Activated CD4-positive, alpha-beta T cell treated with anti-CD3 and anti-CD28 coated beads for 36 hours (primary cell): Measurements from ENCODE around the gene SMIM27. TPM values are rescaled to one million over a fixed set of nuclear protein-coding genes. Genes with fewer than 3 reads are reported as not detected.

ENCODE experiments used
- ATAC-seq: fragments of 200-7000 bp; cut with Tn5 transposase; one replicate; pipeline ENCODE4 v1.10.0; 2021; ENCODE audit warnings: mild to moderate bottlenecking, moderate library complexity
- CTCF ChIA-PET: fragments of 350-600 bp; sonication (Branson Sonifier 250); formaldehyde crosslinking; loops from one replicate; lab custom pipeline; 2021; ENCODE audit warnings: antibody characterized with exemption; lab: Charles Lee
- POLR2A ChIA-PET: fragments of 350-600 bp; sonication (Branson Sonifier 250); formaldehyde crosslinking; loops from one replicate; lab custom pipeline; 2021; ENCODE audit warnings: antibody characterized with exemption, inconsistent platforms; lab: Charles Lee
- DNase-seq: peaks from one replicate; pipeline ENCODE4 v3.0.0-alpha.2; 2020
- H3K27ac Mint-ChIP-seq: one replicate; pipeline ENCODE4 v1.8.0; 2021; ENCODE audit warnings: mixed read lengths
- H3K27me3 Mint-ChIP-seq: one replicate; pipeline ENCODE4 v1.8.0; 2021; ENCODE audit warnings: mixed read lengths
- H3K36me3 Mint-ChIP-seq: one replicate; pipeline ENCODE4 v1.8.0; 2021; ENCODE audit warnings: low read depth, mixed read lengths
- H3K4me1 Mint-ChIP-seq: one replicate; pipeline ENCODE4 v1.8.0; 2021; ENCODE audit warnings: mixed read lengths
- H3K4me3 Mint-ChIP-seq: one replicate; pipeline ENCODE4 v1.8.0; 2021; ENCODE audit warnings: mild to moderate bottlenecking, moderate library complexity, mixed read lengths
- H3K9me3 Mint-ChIP-seq: one replicate; pipeline ENCODE4 v1.8.0; 2021; ENCODE audit warnings: low read depth, mixed read lengths
- intact Hi-C, 2 experiments: fragments of 100-400 bp; cut with DNase I in 1 of 2; cut with micrococcal nuclease in 1 of 2; formaldehyde crosslinking; loops; one replicate each; pipeline versions ENCODE4 v1.14.2 to v1.15.1; 2022 to 2024; cut with DNase I, micrococcal nuclease
- total RNA-seq, 2 experiments: library from RNA; stranded (reverse); gene quantifications; one replicate each; pipeline ENCODE4 v1.2.3, GENCODE V29; 2021

Gene SMIM27
- total RNA-seq, 2 experiments from 2014 or later, result 16.1 to 19.5 TPM

DNA sequence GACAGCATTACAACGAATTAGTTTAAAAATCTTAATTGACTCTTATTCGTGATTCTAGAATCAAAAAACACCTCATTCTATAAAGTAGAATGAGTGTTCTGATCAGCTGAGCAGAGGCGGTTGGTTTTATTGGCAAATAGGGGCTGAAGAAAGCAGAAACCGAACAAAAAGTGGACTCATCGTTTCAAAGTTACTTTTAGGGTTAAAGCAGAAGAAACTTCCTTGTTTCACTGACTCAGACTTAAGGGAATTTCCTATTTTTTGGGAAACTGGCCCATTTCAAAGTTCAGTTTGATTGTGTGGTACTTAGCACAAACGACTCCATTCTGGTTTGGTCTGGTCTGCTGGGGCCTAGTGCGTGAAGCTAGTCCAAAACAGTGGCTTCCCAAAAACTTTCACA is 21.7 kb downstream of the SMIM27 start:
- Mint-ChIP-seq H3K27me3 (no peaks in the 10 kb centered on the region), H3K4me3 (peak overlapping the region; percentile 98), H3K9me3 (no peaks in the 10 kb centered on the region), H3K27ac (peak overlapping the region; percentile 98), H3K36me3 (peaks cover 5% of the 10 kb centered on the region), H3K4me1 (peaks cover 25% of the 10 kb centered on the region)
- no peak for ATAC-seq
- intact Hi-C loops, result loop anchor here (1.0 kb wide), 4 partner anchors 22 to 427 kb away; partner anchors contain the start of genes APTX (in 2 of the 2), ACO1 (in 1 of the 2), RIGI (in 1 of the 2) and SMIM27 (in 1 of the 2)
- ChIA-PET POLR2A (no interaction called here), CTCF (interaction anchor here (0.5 to 15.7 kb wide), 14 partner anchors 8 to 653 kb away, joined by 3 to 530 read pairs (median 4); partner anchors contain the start of genes ACO1 and TOPORS)
- DNase-seq, result no peak

DNA sequence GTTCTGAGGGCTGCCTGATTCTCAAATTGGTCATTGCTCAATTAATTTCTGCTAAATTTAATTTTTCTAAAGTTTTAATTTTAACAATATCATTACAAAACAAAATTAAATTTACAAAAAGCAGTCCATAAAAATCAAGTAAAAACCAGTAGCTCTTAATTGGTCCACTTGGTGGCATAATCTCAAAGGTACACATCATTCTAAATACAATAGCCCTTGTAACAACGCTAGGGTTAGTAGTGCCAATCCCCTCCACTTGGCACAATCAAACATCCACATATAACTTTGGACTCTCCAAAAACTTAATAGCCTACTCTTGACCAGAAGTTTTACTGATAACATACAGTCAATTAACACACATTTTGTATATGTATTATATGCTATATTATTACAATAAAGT is 22.7 kb downstream of the SMIM27 start:
- ATAC-seq, result no peak
- no peak overlapping the region for H3K27ac Mint-ChIP-seq

DNA sequence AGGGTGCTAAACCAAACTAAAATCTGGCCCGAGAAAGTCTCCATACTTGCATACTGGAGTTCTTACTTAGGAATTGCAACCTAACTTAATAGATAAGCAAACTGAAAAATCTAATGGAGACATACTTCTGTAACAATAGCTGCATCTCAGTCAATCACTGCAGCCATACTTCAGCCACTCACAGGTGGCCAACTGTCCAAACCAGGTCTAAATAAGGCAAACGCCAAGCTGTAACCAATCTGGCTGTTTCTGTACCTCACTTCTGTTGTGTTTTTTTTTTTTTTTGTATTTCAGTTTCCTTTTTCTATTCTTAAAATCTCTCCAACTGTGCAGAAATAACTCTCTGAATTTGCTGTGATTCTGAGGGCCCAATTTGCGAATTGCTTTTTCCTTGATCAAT is 25.2 kb downstream of the SMIM27 start:
- peaks cover 6% of the 10 kb centered on the region for H3K27me3 Mint-ChIP-seq
- intact Hi-C loops, result loop anchor here in 1 of 2 experiments (5.0 kb wide), 2 partner anchors 140 to 650 kb away; no protein-coding TSS in a partner anchor
- no peaks in the 10 kb centered on the region for H3K36me3 Mint-ChIP-seq
- ChIA-PET CTCF (interaction anchor here (1.2 to 15.7 kb wide), 5 partner anchors 12 to 390 kb away, joined by 3 to 530 read pairs (median 4); partner anchors contain the start of gene ACO1), POLR2A (no interaction called here)
- DNase-seq, result no peak
- no peak for ATAC-seq
- H3K4me1 Mint-ChIP-seq, result peaks cover 7% of the 10 kb centered on the region
- H3K27ac Mint-ChIP-seq, result no peak overlapping the region
- H3K9me3 Mint-ChIP-seq, result no peaks in the 10 kb centered on the region
- H3K4me3 Mint-ChIP-seq, result no peak overlapping the region

More for the DNA sequence above, 22.7 kb downstream of the SMIM27 start:
- Mint-ChIP-seq H3K4me3 (no peak overlapping the region), H3K9me3 (no peaks in the 10 kb centered on the region), H3K4me1 (peaks cover 25% of the 10 kb centered on the region), H3K36me3 (peaks cover 5% of the 10 kb centered on the region), H3K27me3 (peaks cover 3% of the 10 kb centered on the region)
- ChIA-PET POLR2A (no interaction called here), CTCF (interaction anchor here (1.0 to 15.7 kb wide), 6 partner anchors 9 to 652 kb away, joined by 3 to 530 read pairs (median 4); no protein-coding TSS in a partner anchor)
- no peak for DNase-seq
- intact Hi-C loops, result loop anchor here in 1 of 2 experiments (5.0 kb wide), 2 partner anchors 138 to 652 kb away; no protein-coding TSS in a partner anchor

DNA sequence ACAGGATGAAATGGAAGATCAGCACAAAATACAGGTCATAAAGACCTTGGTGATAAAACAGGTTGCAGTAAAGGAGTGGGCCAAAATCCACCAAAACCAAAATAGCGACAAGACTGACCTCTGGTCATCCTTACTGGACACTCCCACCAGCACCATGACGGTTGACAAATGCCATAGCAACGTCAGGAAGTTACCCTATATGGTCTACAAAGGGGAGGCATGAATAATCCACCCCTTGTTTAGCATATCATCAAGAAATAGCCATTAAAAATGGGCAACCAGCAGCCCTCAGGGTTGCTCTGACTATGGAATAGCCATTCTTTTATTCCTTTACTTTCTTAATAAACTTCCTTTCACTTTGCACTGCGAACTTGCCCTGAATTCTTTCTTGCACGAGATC is 26.8 kb downstream of the SMIM27 start:
- CTCF ChIA-PET, result interaction anchor here (0.6 to 15.7 kb wide), 27 partner anchors 10 to 1314 kb away, joined by 3 to 530 read pairs (median 4); partner anchors contain the start of gene ACO1
- no peaks in the 10 kb centered on the region for H3K4me1 Mint-ChIP-seq
- no peaks in the 10 kb centered on the region for H3K36me3 Mint-ChIP-seq
- DNase-seq (no peak), ATAC-seq (no peak)
- peaks cover 6% of the 10 kb centered on the region for H3K27me3 Mint-ChIP-seq
- POLR2A ChIA-PET, result interaction anchor here (1.4 kb wide), 1 partner anchor 200 kb away, joined by 8 read pairs; no protein-coding TSS in a partner anchor
- no peaks in the 10 kb centered on the region for H3K9me3 Mint-ChIP-seq
- intact Hi-C loops, result loop anchor here (1.0 to 5.0 kb wide), 3 partner anchors 142 to 648 kb away; no protein-coding TSS in a partner anchor
- no peak overlapping the region for H3K27ac Mint-ChIP-seq
- no peak overlapping the region for H3K4me3 Mint-ChIP-seq

DNA sequence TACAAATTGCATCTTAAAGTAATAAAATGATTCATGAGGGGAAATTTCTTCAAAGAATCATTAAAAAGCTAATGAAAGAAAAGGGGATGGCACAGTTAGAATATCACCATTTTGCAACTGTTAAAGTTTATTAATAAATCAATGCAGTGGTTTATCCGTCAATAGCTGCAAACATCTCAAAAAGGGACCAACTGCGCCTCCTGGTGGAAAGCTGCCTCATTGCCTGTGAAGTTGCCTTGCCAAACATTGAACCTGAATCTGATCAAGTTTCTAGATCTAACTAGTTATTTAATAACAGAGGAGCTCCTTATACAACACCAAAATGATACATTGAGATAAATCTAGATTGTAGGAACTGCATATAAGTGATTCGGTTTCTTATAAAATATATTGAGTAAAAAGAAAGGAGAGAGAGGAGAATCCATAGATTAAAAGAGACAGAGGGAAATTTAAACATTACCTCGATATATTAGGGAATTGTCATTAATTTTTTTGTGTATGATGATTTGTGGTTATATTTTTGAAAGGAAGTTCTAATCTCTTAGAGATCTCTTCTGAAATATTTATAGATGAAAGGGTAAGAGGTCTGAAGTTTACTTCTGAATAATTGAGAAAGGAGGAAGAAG is 27.7 kb downstream of the SMIM27 start:
- CTCF ChIA-PET, result interaction anchor here (0.6 to 15.7 kb wide), 49 partner anchors 8 to 443 kb away, joined by 3 to 530 read pairs (median 4); partner anchors contain the start of genes ACO1 and RIGI
- no peaks in the 10 kb centered on the region for H3K9me3 Mint-ChIP-seq
- H3K36me3 Mint-ChIP-seq, result no peaks in the 10 kb centered on the region
- no peak for ATAC-seq
- no peaks in the 10 kb centered on the region for H3K4me1 Mint-ChIP-seq
- POLR2A ChIA-PET, result interaction anchor here (1.4 kb wide), 1 partner anchor 201 kb away, joined by 8 read pairs; no protein-coding TSS in a partner anchor
- no peak overlapping the region for H3K4me3 Mint-ChIP-seq
- H3K27ac Mint-ChIP-seq, result no peak overlapping the region
- intact Hi-C loops, result loop anchor here (1.0 to 5.0 kb wide), 4 partner anchors 143 to 647 kb away; no protein-coding TSS in a partner anchor
- peak; percentile 87 for DNase-seq
- peaks cover 8% of the 10 kb centered on the region for H3K27me3 Mint-ChIP-seq

DNA sequence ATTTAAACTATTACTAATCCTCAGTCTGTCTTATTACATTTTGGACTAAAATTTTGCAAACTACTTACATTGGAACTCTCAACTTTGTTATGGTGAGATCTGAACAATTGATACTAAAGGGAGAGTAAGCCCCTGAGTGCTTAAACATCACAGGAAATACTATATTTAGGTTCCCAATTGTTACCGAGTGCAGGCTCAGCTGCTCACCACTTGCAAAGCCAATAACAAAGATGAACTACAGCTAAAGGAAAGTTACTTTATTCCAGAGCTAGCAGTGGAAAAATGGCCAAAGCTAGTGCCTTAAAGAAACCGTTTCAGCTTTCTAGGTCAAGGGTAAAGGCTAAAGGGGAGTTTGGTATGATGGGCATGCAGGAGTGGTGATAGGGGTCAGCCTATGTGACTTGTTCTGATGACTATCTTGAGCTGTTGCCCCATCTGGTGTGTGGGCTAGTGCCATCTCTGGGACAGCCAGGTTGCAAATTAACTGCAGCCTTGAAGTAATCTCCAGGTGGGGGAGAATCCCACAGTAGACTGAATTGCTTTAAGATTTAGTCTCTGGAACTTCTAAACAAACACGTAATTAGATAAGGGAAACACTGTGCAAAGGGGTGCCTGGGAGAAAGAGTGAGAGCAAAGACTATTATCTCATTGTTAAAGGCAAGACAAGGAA is 28.6 kb downstream of the SMIM27 start:
- H3K4me3 Mint-ChIP-seq, result no peak overlapping the region
- H3K4me1 Mint-ChIP-seq, result no peaks in the 10 kb centered on the region
- H3K27ac Mint-ChIP-seq, result no peak overlapping the region
- H3K36me3 Mint-ChIP-seq, result no peaks in the 10 kb centered on the region
- DNase-seq (no peak), ATAC-seq (no peak)
- intact Hi-C loops, result loop anchor here (1.0 to 2.0 kb wide), 2 partner anchors 388 kb away; no protein-coding TSS in a partner anchor
- H3K27me3 Mint-ChIP-seq, result peaks cover 14% of the 10 kb centered on the region
- no peaks in the 10 kb centered on the region for H3K9me3 Mint-ChIP-seq
- ChIA-PET CTCF (interaction anchor here (0.7 to 15.7 kb wide), 26 partner anchors 7 to 1712 kb away, joined by 3 to 530 read pairs (median 5); partner anchors contain the start of genes ACO1 and NDUFB6), POLR2A (interaction anchor here (0.6 kb wide), 1 partner anchor 664 kb away, joined by 3 read pairs; no protein-coding TSS in a partner anchor)

DNA sequence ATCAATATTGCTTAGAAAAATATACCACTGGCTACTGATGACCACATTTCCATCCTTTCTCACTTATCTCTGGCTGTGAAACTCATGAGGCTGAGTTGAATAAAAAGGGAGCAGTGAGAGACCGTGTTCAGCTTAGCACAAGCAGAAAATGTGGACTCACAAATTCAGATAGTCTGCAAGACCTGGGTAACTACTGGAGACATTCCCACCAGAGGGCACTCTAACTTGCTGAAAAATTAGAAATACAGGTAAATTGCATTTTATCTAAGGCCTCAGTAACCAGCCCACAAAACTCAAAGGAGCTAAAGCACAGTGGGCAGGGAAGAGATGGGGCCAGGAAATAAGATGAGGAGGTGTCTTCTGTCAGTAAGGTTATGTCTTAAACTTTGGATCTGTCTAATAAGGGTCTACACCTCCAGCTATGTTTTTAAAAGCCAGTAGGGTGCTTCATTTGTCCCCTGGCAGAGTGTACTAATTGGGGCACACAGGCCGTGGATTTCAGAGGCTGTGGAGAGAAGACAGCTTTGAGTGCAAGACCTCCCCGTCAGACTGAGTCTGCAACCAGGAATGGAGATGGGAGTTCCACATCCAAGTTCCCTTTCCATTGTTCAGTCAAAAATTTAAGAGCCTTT is 29.5 kb downstream of the SMIM27 start:
- Mint-ChIP-seq H3K4me1 (no peaks in the 10 kb centered on the region), H3K9me3 (no peaks in the 10 kb centered on the region), H3K27ac (no peak overlapping the region), H3K27me3 (peaks cover 16% of the 10 kb centered on the region), H3K36me3 (no peaks in the 10 kb centered on the region), H3K4me3 (no peak overlapping the region)
- POLR2A ChIA-PET, result no interaction called here
- ATAC-seq (peak; percentile 64), DNase-seq (peak; percentile 39)
- intact Hi-C loops, result loop anchor here (1.0 to 2.0 kb wide), 2 partner anchors 387 kb away; no protein-coding TSS in a partner anchor
- CTCF ChIA-PET, result interaction anchor here (0.5 to 15.7 kb wide), 23 partner anchors 7 to 1713 kb away, joined by 3 to 530 read pairs (median 4); partner anchors contain the start of genes ACO1 and NDUFB6

DNA sequence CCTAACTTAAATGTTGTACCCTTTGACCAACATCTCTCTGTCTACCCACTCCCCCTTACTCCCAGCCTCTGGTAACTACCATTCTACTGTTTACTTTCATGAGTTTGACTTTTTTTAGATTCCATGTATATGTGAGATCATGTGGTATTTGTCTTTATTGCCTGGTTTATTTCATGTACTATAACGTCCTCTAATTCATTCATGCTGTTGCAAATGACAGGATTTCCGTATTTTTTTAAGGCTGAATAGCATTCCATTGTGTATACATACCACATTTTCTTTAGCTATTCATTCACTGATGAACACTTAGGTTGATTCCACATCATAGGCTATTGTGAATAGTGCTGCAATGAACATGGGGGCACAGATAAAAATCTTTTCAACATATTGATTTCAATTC is 32.7 kb downstream of the SMIM27 start:
- CTCF ChIA-PET, result interaction anchor here (0.8 to 15.7 kb wide), 4 partner anchors 10 to 383 kb away, joined by 3 to 530 read pairs (median 4); no protein-coding TSS in a partner anchor
- DNase-seq, result no peak
- ATAC-seq, result no peak
- no peaks in the 10 kb centered on the region for H3K9me3 Mint-ChIP-seq
- intact Hi-C loops, result no loop called here
- H3K27ac Mint-ChIP-seq, result no peak overlapping the region
- POLR2A ChIA-PET, result no interaction called here
- H3K4me3 Mint-ChIP-seq, result no peak overlapping the region
- H3K4me1 Mint-ChIP-seq, result no peaks in the 10 kb centered on the region
- H3K36me3 Mint-ChIP-seq, result no peaks in the 10 kb centered on the region
- peaks cover 19% of the 10 kb centered on the region for H3K27me3 Mint-ChIP-seq

DNA sequence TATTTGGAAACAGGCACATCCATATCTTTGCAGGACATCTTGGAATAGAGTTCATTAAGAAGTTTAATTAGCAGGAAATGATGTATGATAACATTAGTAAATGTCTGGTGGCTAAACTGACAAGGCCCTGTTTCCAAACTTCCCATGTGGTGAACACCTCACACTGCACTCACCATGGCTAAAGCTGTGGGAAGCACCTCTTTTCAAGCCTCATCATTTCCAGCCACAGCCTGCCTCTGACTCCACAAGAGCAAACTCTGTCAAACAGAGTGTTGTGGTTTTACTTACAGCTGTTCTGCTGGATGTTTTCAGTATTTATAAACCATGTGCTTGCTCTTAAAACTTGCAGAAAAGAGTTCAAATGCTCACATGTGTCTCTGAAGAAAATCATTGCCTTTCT is 35.8 kb downstream of the SMIM27 start:
- Mint-ChIP-seq H3K4me1 (no peaks in the 10 kb centered on the region), H3K27me3 (peaks cover 18% of the 10 kb centered on the region), H3K27ac (no peak overlapping the region), H3K36me3 (no peaks in the 10 kb centered on the region), H3K4me3 (no peak overlapping the region), H3K9me3 (no peaks in the 10 kb centered on the region)
- intact Hi-C loops, result loop anchor here in 1 of 2 experiments (2.0 kb wide), 1 partner anchor 381 kb away; no protein-coding TSS in a partner anchor
- DNase-seq (peak; percentile 29), ATAC-seq (peak; percentile 78)
- ChIA-PET CTCF (interaction anchor here (0.7 to 3.7 kb wide), 5 partner anchors 8 to 406 kb away, joined by 3 to 32 read pairs (median 26); partner anchors contain the start of gene NDUFB6), POLR2A (no interaction called here)

DNA sequence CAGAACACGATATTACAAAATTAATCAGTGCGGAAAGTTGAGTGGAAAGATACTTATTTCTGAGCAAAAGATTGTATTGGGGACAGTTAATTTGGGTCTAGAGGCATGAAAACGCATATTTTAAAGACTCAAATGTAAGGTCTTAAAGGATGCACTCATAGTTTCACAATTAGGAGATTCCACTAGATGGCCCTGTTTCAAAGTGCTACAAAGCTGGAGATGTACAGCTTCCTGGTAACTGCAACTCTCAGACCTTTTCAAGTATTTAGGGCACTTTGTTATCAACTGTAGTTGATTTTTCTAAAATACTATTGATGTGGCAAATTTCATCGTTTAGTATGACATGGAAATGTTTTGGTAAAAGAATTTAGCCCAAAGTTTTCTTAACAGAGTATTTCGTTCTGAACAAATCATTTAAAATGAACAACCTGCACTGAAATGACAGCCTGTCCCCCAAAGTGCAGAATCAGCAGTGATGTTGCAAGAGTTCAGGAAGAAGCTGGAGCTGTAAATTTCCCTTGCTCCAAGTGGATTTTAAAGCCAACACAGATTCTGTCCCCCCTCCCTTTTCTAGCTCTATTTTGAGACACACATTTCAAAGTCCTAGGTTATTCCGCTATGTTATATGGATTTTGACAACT is 37.1 kb downstream of the SMIM27 start:
- ChIA-PET POLR2A (no interaction called here), CTCF (interaction anchor here (0.7 to 3.7 kb wide), 10 partner anchors 9 to 385 kb away, joined by 3 to 32 read pairs (median 6); partner anchors contain the start of gene NDUFB6)
- intact Hi-C loops, result loop anchor here (1.0 to 2.0 kb wide), 2 partner anchors 379 to 380 kb away; no protein-coding TSS in a partner anchor
- Mint-ChIP-seq H3K4me3 (no peak overlapping the region), H3K4me1 (no peaks in the 10 kb centered on the region), H3K9me3 (no peaks in the 10 kb centered on the region), H3K27ac (no peak overlapping the region), H3K27me3 (peaks cover 18% of the 10 kb centered on the region), H3K36me3 (no peaks in the 10 kb centered on the region)
- no peak for DNase-seq
- ATAC-seq, result peak; percentile 63
